H1 (cell line): Measurements from ENCODE around the gene B4GAT1. TPM values are rescaled to one million over a fixed set of nuclear protein-coding genes. Genes with fewer than 3 reads are reported as not detected.

Source experiments
- CTBP2 ChIP-seq: IDR thresholded peaks from 2 replicates; pipeline ENCODE4 v1.7.0; 2011; ENCODE audit warnings: borderline replicate concordance, mild to moderate bottlenecking, moderate library complexity, mixed read lengths, low read length; ENCODE audit not compliant: insufficient read depth, insufficient read length
- GTF2F1 ChIP-seq: IDR thresholded peaks from 2 replicates; pipeline ENCODE4 v1.6.1; 2012; ENCODE audit warnings: low read depth, low read length, improper control_type of control experiment, borderline replicate concordance
- HDAC6 ChIP-seq: IDR thresholded peaks from one replicate; pipeline ENCODE4 v1.7.1; 2012; ENCODE audit warnings: low read depth, mild to moderate bottlenecking, inconsistent platforms, low read length, moderate library complexity
- KDM1A ChIP-seq: fragments of 200-600, 300-600 bp; sonication (generic); IDR thresholded peaks from 2 replicates; pipeline ENCODE4 v1.7.1; 2016; ENCODE audit warnings: mild to moderate bottlenecking, low read length, borderline replicate concordance
- SRF ChIP-seq: IDR thresholded peaks from 2 replicates; pipeline ENCODE4 v1.6.1; 2011; ENCODE audit warnings: mild to moderate bottlenecking, low read depth, low read length, moderate library complexity
- TBP ChIP-seq: IDR thresholded peaks from 2 replicates; pipeline ENCODE4 v1.6.1; 2011; ENCODE audit warnings: low read depth, low read length, improper control_type of control experiment
- polyA plus RNA-seq, 7 experiments: library from polyadenylated mRNA; depleted of rRNA in 3 of 7; stranded (reverse) in 5 of 7; unstranded in 2 of 7; fragments of >200 nt in 5 of 7; fragments of 200-250 nt in 2 of 7; gene quantifications; 1 replicate in 5 of 7; 2 replicates in 1 of 7; 4 replicates in 1 of 7; pipeline versions ENCODE4 v1.2.1 to v1.2.3, GENCODE V29; 2011 to 2013; ENCODE audit warnings: missing spikeins in 2 of 7, mixed read lengths in 2 of 7
- total RNA-seq: library from RNA; stranded (reverse); fragmentation: NEBNext Ultra II Directional; extraction: Animal tissue kit (Norgen Biotek cat#: 25700); gene quantifications from 2 replicates; pipeline ENCODE4 v1.2.1, GENCODE V29; 2021
- TF ChIP-seq, protein P1 (sequence below): IDR thresholded peaks from 2 replicates; pipeline ENCODE4 v1.6.1; 2012; ENCODE audit warnings: low read length, inconsistent platforms
- TF ChIP-seq, protein P2 (sequence below): fragments of 300-600 bp; sonication (generic); IDR thresholded peaks from 2 replicates; pipeline ENCODE4 v1.7.1; 2012; ENCODE audit warnings: low read length, moderate library complexity, mild to moderate bottlenecking, inconsistent platforms; ENCODE audit not compliant: insufficient replicate concordance

The B4GAT1 gene
- total and polyA plus RNA-seq, 2 of the 8 experiments (the other 6 are each of a cell fraction or from before 2014, with no cell fraction given) = 22.2 to 27.8 TPM

DNA sequence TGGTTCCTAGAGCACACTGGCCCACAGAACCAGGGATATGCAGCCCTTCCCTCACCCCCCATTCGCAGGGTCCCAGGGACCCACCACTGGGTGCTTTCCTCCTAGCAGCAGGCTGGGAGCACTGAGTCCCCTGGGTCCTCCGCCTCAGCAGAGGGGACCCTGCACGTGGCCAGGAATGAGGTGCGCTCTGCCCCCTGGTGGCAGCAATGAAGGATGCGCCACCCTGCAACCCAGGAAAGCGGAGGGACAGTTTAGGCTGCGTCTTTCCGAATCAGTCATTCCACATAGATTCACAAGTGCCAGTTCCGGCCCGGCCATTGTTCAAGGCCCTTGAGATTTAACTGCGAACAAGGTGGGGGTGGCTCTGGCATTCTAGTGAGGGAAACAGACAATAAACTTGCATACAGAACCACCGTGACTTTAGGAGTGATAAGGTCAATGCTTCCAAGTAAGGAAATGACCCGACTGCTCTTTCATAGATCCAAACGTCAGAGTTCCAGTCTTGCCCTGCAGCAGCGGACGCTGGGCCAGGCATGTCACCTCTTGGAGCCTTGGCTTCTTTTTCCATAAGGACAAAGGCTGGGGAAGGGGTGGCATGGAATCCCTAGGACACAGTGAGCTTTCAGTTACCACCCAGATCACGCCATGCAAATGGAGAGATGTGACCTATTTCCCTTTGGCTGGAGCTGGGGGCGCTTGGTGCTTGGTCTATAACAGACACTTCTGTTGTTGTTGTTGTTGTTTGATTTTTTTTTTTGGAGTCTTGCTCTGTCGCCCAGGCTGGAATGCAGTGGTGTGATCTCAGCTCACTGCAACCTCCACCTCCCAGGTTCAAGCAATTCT is 18.9 kb downstream of the B4GAT1 start (continued):
- TF ChIP-seq, protein P1, sequence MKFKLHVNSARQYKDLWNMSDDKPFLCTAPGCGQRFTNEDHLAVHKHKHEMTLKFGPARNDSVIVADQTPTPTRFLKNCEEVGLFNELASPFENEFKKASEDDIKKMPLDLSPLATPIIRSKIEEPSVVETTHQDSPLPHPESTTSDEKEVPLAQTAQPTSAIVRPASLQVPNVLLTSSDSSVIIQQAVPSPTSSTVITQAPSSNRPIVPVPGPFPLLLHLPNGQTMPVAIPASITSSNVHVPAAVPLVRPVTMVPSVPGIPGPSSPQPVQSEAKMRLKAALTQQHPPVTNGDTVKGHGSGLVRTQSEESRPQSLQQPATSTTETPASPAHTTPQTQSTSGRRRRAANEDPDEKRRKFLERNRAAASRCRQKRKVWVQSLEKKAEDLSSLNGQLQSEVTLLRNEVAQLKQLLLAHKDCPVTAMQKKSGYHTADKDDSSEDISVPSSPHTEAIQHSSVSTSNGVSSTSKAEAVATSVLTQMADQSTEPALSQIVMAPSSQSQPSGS = peak; percentile 74; the same call in 1 of the 2 replicates
- no peak for TF ChIP-seq SRF
- no peak for TF ChIP-seq GTF2F1
- TF ChIP-seq KDM1A = no peak
- no peak for TF ChIP-seq CTBP2
- TF ChIP-seq, protein P2, sequence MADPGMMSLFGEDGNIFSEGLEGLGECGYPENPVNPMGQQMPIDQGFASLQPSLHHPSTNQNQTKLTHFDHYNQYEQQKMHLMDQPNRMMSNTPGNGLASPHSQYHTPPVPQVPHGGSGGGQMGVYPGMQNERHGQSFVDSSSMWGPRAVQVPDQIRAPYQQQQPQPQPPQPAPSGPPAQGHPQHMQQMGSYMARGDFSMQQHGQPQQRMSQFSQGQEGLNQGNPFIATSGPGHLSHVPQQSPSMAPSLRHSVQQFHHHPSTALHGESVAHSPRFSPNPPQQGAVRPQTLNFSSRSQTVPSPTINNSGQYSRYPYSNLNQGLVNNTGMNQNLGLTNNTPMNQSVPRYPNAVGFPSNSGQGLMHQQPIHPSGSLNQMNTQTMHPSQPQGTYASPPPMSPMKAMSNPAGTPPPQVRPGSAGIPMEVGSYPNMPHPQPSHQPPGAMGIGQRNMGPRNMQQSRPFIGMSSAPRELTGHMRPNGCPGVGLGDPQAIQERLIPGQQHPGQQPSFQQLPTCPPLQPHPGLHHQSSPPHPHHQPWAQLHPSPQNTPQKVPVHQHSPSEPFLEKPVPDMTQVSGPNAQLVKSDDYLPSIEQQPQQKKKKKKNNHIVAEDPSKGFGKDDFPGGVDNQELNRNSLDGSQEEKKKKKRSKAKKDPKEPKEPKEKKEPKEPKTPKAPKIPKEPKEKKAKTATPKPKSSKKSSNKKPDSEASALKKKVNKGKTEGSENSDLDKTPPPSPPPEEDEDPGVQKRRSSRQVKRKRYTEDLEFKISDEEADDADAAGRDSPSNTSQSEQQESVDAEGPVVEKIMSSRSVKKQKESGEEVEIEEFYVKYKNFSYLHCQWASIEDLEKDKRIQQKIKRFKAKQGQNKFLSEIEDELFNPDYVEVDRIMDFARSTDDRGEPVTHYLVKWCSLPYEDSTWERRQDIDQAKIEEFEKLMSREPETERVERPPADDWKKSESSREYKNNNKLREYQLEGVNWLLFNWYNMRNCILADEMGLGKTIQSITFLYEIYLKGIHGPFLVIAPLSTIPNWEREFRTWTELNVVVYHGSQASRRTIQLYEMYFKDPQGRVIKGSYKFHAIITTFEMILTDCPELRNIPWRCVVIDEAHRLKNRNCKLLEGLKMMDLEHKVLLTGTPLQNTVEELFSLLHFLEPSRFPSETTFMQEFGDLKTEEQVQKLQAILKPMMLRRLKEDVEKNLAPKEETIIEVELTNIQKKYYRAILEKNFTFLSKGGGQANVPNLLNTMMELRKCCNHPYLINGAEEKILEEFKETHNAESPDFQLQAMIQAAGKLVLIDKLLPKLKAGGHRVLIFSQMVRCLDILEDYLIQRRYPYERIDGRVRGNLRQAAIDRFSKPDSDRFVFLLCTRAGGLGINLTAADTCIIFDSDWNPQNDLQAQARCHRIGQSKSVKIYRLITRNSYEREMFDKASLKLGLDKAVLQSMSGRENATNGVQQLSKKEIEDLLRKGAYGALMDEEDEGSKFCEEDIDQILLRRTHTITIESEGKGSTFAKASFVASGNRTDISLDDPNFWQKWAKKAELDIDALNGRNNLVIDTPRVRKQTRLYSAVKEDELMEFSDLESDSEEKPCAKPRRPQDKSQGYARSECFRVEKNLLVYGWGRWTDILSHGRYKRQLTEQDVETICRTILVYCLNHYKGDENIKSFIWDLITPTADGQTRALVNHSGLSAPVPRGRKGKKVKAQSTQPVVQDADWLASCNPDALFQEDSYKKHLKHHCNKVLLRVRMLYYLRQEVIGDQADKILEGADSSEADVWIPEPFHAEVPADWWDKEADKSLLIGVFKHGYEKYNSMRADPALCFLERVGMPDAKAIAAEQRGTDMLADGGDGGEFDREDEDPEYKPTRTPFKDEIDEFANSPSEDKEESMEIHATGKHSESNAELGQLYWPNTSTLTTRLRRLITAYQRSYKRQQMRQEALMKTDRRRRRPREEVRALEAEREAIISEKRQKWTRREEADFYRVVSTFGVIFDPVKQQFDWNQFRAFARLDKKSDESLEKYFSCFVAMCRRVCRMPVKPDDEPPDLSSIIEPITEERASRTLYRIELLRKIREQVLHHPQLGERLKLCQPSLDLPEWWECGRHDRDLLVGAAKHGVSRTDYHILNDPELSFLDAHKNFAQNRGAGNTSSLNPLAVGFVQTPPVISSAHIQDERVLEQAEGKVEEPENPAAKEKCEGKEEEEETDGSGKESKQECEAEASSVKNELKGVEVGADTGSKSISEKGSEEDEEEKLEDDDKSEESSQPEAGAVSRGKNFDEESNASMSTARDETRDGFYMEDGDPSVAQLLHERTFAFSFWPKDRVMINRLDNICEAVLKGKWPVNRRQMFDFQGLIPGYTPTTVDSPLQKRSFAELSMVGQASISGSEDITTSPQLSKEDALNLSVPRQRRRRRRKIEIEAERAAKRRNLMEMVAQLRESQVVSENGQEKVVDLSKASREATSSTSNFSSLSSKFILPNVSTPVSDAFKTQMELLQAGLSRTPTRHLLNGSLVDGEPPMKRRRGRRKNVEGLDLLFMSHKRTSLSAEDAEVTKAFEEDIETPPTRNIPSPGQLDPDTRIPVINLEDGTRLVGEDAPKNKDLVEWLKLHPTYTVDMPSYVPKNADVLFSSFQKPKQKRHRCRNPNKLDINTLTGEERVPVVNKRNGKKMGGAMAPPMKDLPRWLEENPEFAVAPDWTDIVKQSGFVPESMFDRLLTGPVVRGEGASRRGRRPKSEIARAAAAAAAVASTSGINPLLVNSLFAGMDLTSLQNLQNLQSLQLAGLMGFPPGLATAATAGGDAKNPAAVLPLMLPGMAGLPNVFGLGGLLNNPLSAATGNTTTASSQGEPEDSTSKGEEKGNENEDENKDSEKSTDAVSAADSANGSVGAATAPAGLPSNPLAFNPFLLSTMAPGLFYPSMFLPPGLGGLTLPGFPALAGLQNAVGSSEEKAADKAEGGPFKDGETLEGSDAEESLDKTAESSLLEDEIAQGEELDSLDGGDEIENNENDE = no peak
- TF ChIP-seq HDAC6 = no peak
- TF ChIP-seq TBP = no peak
